ENCODE measurements around the gene ANGEL1. TPM values are rescaled to one million over a fixed set of nuclear protein-coding genes. Genes with fewer than 3 reads are reported as not detected.

ANGEL1 gene
- total and polyA plus RNA-seq, 2 of the 8 experiments (the other 6 are each of a cell fraction or from before 2014, with no cell fraction given): 26.8 to 27.2 TPM

- TF ChIP-seq CTCF (IDR thresholded peaks at IDR 0.05; ENCODE audit: control extremely low read depth in 1 of 3, insufficient read depth in 1 of 3, low read depth in 1 of 3, low read length in 3 of 3): no peak
These were observed 2.2 kb downstream of the ANGEL1 start (continued) for GRCh38 chr14:76810525-76810924.

Data from H1 (cell line).